Measurements from ENCODE around the gene ACTMAP. TPM values are rescaled to one million over a fixed set of nuclear protein-coding genes. Genes with fewer than 3 reads are reported as not detected.
A peak's percentile ranks its signal among the peaks of the same experiment; 100 is the strongest.

Gene ACTMAP
- total and polyA plus RNA-seq, 2 of the 13 experiments (the other 11 are each of a cell fraction or from before 2014, with no cell fraction given), result 2.2 to 7.9 TPM

DNA sequence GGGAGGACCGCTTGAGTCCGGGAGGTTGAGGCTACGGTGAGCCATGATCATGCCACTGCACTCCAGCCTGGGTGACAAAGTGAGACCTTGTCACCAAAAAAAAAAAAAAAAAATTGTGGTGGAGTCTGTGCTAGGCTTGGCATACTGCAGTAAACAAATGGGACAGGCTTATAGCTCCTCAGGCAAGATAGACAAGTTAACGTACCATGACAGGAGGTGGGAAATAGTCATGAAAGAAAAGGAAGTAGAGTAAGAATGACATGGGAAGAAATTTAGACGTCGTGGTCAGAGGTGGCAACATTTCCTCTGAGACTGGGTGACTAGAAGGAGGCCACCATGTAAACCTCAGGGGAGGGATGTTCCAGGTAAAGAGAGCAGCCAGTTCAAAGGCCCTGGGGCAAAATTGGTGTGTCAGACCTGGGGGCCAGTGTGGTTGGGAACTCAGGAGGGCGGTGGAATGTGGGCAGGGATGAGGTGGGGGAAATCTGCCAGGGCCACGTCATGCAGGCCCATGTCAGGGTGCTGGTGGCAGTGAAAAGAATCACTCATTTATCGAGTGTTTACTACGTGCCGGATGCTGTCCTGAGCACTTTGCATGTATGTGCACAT, 6.3 kb upstream of the ACTMAP start (continued):
- peak; percentile 34 for TF ChIP-seq RBM22 (optimal IDR thresholded peaks at IDR 0.05; ENCODE audit: low read length)
- TF ChIP-seq, protein P1, sequence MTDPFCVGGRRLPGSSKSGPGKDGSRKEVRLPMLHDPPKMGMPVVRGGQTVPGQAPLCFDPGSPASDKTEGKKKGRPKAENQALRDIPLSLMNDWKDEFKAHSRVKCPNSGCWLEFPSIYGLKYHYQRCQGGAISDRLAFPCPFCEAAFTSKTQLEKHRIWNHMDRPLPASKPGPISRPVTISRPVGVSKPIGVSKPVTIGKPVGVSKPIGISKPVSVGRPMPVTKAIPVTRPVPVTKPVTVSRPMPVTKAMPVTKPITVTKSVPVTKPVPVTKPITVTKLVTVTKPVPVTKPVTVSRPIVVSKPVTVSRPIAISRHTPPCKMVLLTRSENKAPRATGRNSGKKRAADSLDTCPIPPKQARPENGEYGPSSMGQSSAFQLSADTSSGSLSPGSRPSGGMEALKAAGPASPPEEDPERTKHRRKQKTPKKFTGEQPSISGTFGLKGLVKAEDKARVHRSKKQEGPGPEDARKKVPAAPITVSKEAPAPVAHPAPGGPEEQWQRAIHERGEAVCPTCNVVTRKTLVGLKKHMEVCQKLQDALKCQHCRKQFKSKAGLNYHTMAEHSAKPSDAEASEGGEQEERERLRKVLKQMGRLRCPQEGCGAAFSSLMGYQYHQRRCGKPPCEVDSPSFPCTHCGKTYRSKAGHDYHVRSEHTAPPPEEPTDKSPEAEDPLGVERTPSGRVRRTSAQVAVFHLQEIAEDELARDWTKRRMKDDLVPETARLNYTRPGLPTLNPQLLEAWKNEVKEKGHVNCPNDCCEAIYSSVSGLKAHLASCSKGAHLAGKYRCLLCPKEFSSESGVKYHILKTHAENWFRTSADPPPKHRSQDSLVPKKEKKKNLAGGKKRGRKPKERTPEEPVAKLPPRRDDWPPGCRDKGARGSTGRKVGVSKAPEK (CRISPR knock-in tag; IDR thresholded peaks at IDR 0.05; ENCODE audit: borderline replicate concordance), result no peak

- ChIA-PET POLR2A (interaction anchor here (2.8 to 7.8 kb wide), 2 partner anchors 11 to 22 kb away, joined by 8 to 90 read pairs; partner anchors contain the start of gene RAB4B), CTCF (ENCODE audit: low intra/inter-chr PET ratio, low total read pairs) (no interaction called here)
Measured at GRCh38 chr19:40755791-40756190, 5.5 kb upstream of the ACTMAP start.

More at GRCh38 chr19:40755791-40756190, 5.5 kb upstream of the ACTMAP start:
- H3K4me2 ChIP-seq (ENCODE audit: low read depth, low read length), result peak overlapping the region; percentile 43
- no peaks in the 10 kb centered on the region; a peak in 1 of 5 replicates for H3K27me3 ChIP-seq (ENCODE audit: control insufficient read depth in 1 of 2, insufficient read depth in 2 of 2, low read length in 2 of 2)
- H3K9ac ChIP-seq (ENCODE audit: insufficient read depth, low read depth, low read length), result no peak overlapping the region
- no TSS peak for BruUV-seq (replicated peaks)
- peak; percentile 9; the same call in 1 of the 2 replicates for TF ChIP-seq FOSL2 (CRISPR knock-in tag; IDR thresholded peaks at IDR 0.05)
- TF ChIP-seq ZSCAN5A (CRISPR knock-in tag; IDR thresholded peaks at IDR 0.05; ENCODE audit: borderline replicate concordance), result no peak
- H3K27ac ChIP-seq (ENCODE audit: extremely low read length, insufficient read depth, low read length), result no peak overlapping the region
- 98% methylated on average over 8 of the region's 8 CpGs for WGBS (ENCODE audit: low lambda C conversion rate)
- ATAC-seq, result no peak
- FAIRE-seq, result no peak
- in situ Hi-C loops (cut with HindIII; ENCODE audit: extremely low pct_ligation_motif_present, low pct_unique_long_range_greater_than_20kb) (no loop called here), intact Hi-C loops (cut with micrococcal nuclease; ENCODE audit: unreplicated experiment) (no loop called here)
- peaks cover 19 to 48% of the 10 kb centered on the region in 2 experiments for H3K36me3 ChIP-seq (replicated peaks in 1 of 2; ENCODE audit: control insufficient read depth in 1 of 2, insufficient read depth in 2 of 2, low read length in 2 of 2)
- H3K4me1 ChIP-seq (ENCODE audit: insufficient read depth, low read length), result peaks cover 55% of the 10 kb centered on the region
- no peak overlapping the region for H3K4me3 ChIP-seq (replicated peaks in 1 of 3; ENCODE audit: insufficient read depth in 1 of 3, low read depth in 2 of 3, low read length in 3 of 3)
- H2AFZ ChIP-seq (ENCODE audit: low read length), result no peak overlapping the region
- peaks cover 62% of the 10 kb centered on the region for H3K79me2 ChIP-seq (ENCODE audit: insufficient read depth, low read length)
- DNase-seq (ENCODE audit: low spot score), result no peak
- peaks cover 39% of the 10 kb centered on the region for H4K20me1 ChIP-seq (ENCODE audit: insufficient read depth, low read length)
- no peaks in the 10 kb centered on the region for H3K9me3 ChIP-seq (ENCODE audit: low read length)
